OCI-LY7 (cell line): ENCODE measurements around the gene PRPF18.

ENCODE experiments used
- EZH2phosphoT487 ChIP-seq: fragments of 200-600 bp; sonication (generic); IDR thresholded peaks from 2 replicates; pipeline ENCODE4 v1.6.1; 2018; ENCODE audit warnings: low read depth, borderline replicate concordance, mild to moderate bottlenecking, mixed run types, antibody characterized with exemption, low read length, moderate library complexity, mixed read lengths
- TF ChIP-seq, protein P1 (sequence below): fragments of 200-600 bp; sonication (generic); conservative IDR thresholded peaks from 2 replicates; pipeline ENCODE4 v1.5.1; 2014; ENCODE audit warnings: mild to moderate bottlenecking, antibody characterized with exemption, low read length, moderate library complexity, mixed read lengths

DNA sequence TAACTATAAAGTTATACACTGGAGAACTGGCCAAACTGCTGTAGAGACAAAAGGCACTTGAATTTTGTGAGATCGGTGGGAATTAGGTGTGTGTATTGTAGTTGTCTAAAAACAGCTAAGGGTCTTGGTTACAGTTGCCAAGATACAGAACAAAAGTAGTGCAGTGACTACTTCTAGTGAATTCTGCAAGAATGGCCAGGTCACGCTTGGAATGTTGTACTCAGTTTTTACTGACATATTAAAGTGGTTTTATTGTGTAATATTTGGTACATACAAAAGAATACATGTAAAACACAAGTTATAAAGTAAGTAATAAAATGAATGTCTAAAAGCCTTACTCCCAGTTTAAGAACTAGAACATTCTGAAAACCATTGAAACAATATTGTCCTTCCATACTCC lies 42.4 kb downstream of the PRPF18 start:
- TF ChIP-seq, protein P1, sequence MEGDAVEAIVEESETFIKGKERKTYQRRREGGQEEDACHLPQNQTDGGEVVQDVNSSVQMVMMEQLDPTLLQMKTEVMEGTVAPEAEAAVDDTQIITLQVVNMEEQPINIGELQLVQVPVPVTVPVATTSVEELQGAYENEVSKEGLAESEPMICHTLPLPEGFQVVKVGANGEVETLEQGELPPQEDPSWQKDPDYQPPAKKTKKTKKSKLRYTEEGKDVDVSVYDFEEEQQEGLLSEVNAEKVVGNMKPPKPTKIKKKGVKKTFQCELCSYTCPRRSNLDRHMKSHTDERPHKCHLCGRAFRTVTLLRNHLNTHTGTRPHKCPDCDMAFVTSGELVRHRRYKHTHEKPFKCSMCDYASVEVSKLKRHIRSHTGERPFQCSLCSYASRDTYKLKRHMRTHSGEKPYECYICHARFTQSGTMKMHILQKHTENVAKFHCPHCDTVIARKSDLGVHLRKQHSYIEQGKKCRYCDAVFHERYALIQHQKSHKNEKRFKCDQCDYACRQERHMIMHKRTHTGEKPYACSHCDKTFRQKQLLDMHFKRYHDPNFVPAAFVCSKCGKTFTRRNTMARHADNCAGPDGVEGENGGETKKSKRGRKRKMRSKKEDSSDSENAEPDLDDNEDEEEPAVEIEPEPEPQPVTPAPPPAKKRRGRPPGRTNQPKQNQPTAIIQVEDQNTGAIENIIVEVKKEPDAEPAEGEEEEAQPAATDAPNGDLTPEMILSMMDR = no peak
- TF ChIP-seq EZH2phosphoT487 = no peak
